Upper lobe of left lung (tissue), 4 donors: ENCODE results near the gene HSD11B2.

Experiments used
- EP300 ChIP-seq, 4 donors: sonication (generic); formaldehyde crosslinking; IDR thresholded peaks; one replicate each; pipeline ENCODE4 v1.5.1; 2017; ENCODE audit warnings: antibody characterized with exemption in 4 of 4, control low read depth in 2 of 4
- POLR2AphosphoS5 ChIP-seq, 2 donors: sonication (generic); formaldehyde crosslinking; IDR thresholded peaks; one replicate each; pipeline ENCODE4 v1.5.1; 2017; ENCODE audit warnings: antibody characterized with exemption in 2 of 2
- TF ChIP-seq, protein P1 (sequence below), 6 experiments: fragments of 450-650 bp in 4 of 6; fragments of 200-600 bp in 2 of 6; sonication (generic) in 2 of 6; IDR thresholded peaks; one replicate each; pipeline ENCODE4 v1.5.1; 2016 to 2019; ENCODE audit warnings: antibody characterized with exemption in 6 of 6

DNA sequence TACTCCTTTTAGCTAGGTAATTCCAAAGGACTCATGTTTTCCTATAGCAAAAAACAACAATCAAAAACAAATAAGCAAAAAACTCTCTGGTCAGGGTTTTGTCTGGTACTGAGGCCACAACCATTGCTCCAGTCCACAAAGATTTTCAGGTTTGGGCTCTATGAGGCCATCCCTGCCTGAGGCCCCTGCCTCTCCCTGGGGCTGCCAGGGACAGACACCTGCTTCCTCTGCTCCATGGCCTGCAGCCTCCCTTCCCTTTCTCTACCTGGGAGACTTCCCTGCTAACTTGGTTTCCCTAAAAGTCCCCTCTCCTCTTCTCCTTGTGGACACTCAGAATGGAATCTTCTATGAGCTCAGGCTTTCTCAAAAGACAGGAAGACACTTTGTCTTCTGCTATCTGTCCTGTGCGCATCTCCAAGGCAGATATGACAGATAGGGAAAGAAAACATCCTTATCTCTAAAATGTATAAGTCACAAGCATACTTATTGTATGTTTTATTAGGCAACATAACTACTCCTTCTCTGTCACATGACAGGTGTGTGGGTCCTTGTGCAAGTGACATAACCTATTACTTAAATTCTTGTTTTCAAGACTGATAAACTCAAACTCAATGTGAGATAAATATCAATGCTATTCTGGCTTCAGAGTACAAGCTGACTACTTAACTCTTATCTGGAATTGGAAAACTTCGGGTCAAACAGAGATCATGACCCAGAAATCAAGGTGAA is 13.4 kb upstream of the HSD11B2 start:
- TF ChIP-seq POLR2AphosphoS5 (IDR thresholded peaks at IDR 0.05), result no peak
- TF ChIP-seq EP300 (IDR thresholded peaks at IDR 0.05), result no peak
- TF ChIP-seq, protein P1, sequence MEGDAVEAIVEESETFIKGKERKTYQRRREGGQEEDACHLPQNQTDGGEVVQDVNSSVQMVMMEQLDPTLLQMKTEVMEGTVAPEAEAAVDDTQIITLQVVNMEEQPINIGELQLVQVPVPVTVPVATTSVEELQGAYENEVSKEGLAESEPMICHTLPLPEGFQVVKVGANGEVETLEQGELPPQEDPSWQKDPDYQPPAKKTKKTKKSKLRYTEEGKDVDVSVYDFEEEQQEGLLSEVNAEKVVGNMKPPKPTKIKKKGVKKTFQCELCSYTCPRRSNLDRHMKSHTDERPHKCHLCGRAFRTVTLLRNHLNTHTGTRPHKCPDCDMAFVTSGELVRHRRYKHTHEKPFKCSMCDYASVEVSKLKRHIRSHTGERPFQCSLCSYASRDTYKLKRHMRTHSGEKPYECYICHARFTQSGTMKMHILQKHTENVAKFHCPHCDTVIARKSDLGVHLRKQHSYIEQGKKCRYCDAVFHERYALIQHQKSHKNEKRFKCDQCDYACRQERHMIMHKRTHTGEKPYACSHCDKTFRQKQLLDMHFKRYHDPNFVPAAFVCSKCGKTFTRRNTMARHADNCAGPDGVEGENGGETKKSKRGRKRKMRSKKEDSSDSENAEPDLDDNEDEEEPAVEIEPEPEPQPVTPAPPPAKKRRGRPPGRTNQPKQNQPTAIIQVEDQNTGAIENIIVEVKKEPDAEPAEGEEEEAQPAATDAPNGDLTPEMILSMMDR (IDR thresholded peaks at IDR 0.05), result no peak
